Endodermal cell (in vitro differentiated cells): ENCODE data around the gene R3HDM4. TPM values are rescaled to one million over a fixed set of nuclear protein-coding genes. Genes with fewer than 3 reads are reported as not detected.
A peak's percentile ranks its signal among the peaks of the same experiment; 100 is the strongest.

ENCODE experiments used
- DNase-seq: peaks from one replicate; pipeline ENCODE4 v3.0.0-alpha.2; 2017
- H3K27ac ChIP-seq: 2 replicates; pipeline ENCODE4 v1.5.1; 2013; ENCODE audit warnings: mild to moderate bottlenecking, low read depth, low read length, moderate library complexity
- H3K27me3 ChIP-seq: 2 replicates; pipeline ENCODE4 v1.6.1; 2013; ENCODE audit warnings: mild to moderate bottlenecking, low read length, moderate library complexity; ENCODE audit not compliant: insufficient read depth, control insufficient read depth, poor library complexity, severe bottlenecking
- H3K36me3 ChIP-seq: 2 replicates; pipeline ENCODE4 v1.7.0; 2013; ENCODE audit warnings: mild to moderate bottlenecking, low read length, moderate library complexity; ENCODE audit not compliant: control insufficient read depth, insufficient read depth
- H3K4me1 ChIP-seq: one replicate; pipeline ENCODE4 v1.7.0; 2013; ENCODE audit warnings: low read length; ENCODE audit not compliant: control insufficient read depth, insufficient read depth
- H3K4me3 ChIP-seq: 2 replicates; pipeline ENCODE4 v1.5.1; 2013; ENCODE audit warnings: mild to moderate bottlenecking, low read length, moderate library complexity
- H3K9ac ChIP-seq: 2 replicates; pipeline ENCODE4 v1.6.1; 2013; ENCODE audit warnings: mild to moderate bottlenecking, low read length, moderate library complexity; ENCODE audit not compliant: poor library complexity, severe bottlenecking; ENCODE audit errors: extremely low read depth
- H3K9me3 ChIP-seq: 2 replicates; pipeline ENCODE4 v1.6.1; 2013; ENCODE audit warnings: mild to moderate bottlenecking, low read length, moderate library complexity; ENCODE audit not compliant: control insufficient read depth
- H3K27ac Mint-ChIP-seq: 2 replicates; pipeline ENCODE4 v1.8.0; 2020; ENCODE audit warnings: mixed read lengths
- H3K27me3 Mint-ChIP-seq: 2 replicates; pipeline ENCODE4 v1.8.0; 2021; ENCODE audit warnings: mild to moderate bottlenecking, mixed read lengths; ENCODE audit not compliant: insufficient read depth
- H3K36me3 Mint-ChIP-seq: 2 replicates; pipeline ENCODE4 v1.8.0; 2020; ENCODE audit warnings: low read depth, mixed read lengths
- H3K4me1 Mint-ChIP-seq: 2 replicates; pipeline ENCODE4 v1.8.0; 2020; ENCODE audit warnings: mixed read lengths
- H3K4me3 Mint-ChIP-seq: 2 replicates; pipeline ENCODE4 v1.8.0; 2020; ENCODE audit warnings: mild to moderate bottlenecking, moderate library complexity, mixed read lengths
- H3K9me3 Mint-ChIP-seq: 2 replicates; pipeline ENCODE4 v1.8.0; 2020; ENCODE audit warnings: mild to moderate bottlenecking, mixed read lengths
- WGBS, 2 experiments: methylation state at CpG; one replicate each; pipeline versions ENCODE4 v1.1.5 to v1.1.7; 2013; ENCODE audit warnings: missing lambda C conversion rate in 2 of 2, mixed read lengths in 1 of 2; ENCODE audit not compliant: insufficient coverage in 1 of 2, insufficient read length in 1 of 2; 5-methylcytosine and 5-hydroxymethylcytosine counted together
- total RNA-seq, 2 donors: library from RNA; stranded (reverse); fragmentation: NEBNext Ultra II Directional in 1 of 2; extraction: Animal tissue kit (Norgen Biotek cat#: 25700) in 1 of 2; gene quantifications; 2 replicates in 1 of 2; 3 replicates in 1 of 2; pipeline ENCODE4 v1.2.1, GENCODE V29; 2021
- TF ChIP-seq, protein P1 (sequence below): fragments of 200-600 bp; sonication (generic); conservative IDR thresholded peaks from 2 replicates; pipeline ENCODE4 v1.5.0; 2021; ENCODE audit warnings: antibody characterized with exemption, mild to moderate bottlenecking

R3HDM4 gene
- total RNA-seq, 2 donors from 2014 or later: 61.1 to 64.7 TPM

DNA sequence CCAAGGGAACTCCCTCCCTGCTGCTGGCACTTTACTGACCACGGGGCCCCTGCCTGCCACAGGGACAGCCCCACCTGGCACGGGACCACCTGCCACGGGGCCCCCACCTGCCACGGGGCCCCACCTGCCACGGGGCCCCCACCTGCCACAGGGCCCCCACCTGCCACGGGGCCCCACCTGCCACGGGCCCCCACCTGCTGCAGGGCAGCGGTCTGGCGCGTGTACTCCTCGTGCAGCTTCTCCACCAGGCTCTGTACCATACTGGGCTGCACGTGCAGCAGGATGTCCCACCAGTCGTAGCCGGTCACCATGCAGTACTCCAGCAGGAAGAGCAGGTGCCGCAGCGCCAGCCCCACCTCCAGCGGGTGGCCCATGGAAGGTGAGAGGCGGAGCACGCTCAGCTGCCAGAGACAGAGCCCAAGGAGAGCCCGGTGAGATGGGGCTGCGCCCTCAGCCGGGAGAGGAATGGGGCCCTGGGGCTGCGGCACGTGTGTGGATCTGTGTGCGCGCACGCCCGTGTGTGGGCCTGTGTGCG, 36.2 kb downstream of the R3HDM4 start:
- Histone ChIP-seq H3K4me3 (no peak overlapping the region), H3K9me3 (no peaks in the 10 kb centered on the region), H3K27me3 (no peaks in the 10 kb centered on the region), H3K36me3 (peaks cover 25% of the 10 kb centered on the region), H3K27ac (no peak overlapping the region), H3K9ac (no peak overlapping the region), H3K4me1 (no peaks in the 10 kb centered on the region)
- 92 to 96% methylated on average over 24 to 29 of the region's 29 CpGs for WGBS, 2 experiments
- no peak overlapping the region for H3K27ac Mint-ChIP-seq
- H3K9me3 Mint-ChIP-seq: peaks cover 1% of the 10 kb centered on the region
- no peaks in the 10 kb centered on the region for H3K27me3 Mint-ChIP-seq
- no peak overlapping the region for H3K4me3 Mint-ChIP-seq
- H3K36me3 Mint-ChIP-seq: peaks cover 34% of the 10 kb centered on the region
- no peaks in the 10 kb centered on the region for H3K4me1 Mint-ChIP-seq
- DNase-seq: no peak
- TF ChIP-seq, protein P1, sequence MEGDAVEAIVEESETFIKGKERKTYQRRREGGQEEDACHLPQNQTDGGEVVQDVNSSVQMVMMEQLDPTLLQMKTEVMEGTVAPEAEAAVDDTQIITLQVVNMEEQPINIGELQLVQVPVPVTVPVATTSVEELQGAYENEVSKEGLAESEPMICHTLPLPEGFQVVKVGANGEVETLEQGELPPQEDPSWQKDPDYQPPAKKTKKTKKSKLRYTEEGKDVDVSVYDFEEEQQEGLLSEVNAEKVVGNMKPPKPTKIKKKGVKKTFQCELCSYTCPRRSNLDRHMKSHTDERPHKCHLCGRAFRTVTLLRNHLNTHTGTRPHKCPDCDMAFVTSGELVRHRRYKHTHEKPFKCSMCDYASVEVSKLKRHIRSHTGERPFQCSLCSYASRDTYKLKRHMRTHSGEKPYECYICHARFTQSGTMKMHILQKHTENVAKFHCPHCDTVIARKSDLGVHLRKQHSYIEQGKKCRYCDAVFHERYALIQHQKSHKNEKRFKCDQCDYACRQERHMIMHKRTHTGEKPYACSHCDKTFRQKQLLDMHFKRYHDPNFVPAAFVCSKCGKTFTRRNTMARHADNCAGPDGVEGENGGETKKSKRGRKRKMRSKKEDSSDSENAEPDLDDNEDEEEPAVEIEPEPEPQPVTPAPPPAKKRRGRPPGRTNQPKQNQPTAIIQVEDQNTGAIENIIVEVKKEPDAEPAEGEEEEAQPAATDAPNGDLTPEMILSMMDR: no peak

DNA sequence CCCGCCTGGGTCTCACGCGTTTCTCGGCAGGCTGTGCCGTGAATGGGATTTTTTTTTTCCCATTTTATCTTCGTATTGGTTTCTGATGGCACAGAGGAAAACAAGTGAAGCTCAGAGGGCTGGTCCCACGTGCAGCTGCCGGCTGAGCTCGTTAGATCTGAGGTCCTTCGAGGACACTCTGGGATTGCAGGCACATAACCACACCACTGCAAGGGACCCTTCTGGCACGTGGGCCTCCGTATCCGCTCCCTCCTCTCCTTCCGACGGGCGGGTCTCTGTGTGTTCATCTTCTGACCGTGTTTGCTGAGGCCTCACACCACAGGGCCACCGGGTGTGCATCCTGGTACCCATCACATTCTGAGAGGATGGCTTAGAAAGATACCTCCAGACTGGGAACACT, 36.9 kb downstream of the R3HDM4 start:
- Histone ChIP-seq H3K4me3 (no peak overlapping the region), H3K27ac (no peak overlapping the region), H3K9ac (no peak overlapping the region), H3K36me3 (peaks cover 17% of the 10 kb centered on the region), H3K27me3 (no peaks in the 10 kb centered on the region), H3K4me1 (no peaks in the 10 kb centered on the region), H3K9me3 (no peaks in the 10 kb centered on the region)
- TF ChIP-seq, protein P1: no peak
- Mint-ChIP-seq H3K4me3 (no peak overlapping the region), H3K4me1 (no peaks in the 10 kb centered on the region), H3K27me3 (no peaks in the 10 kb centered on the region), H3K27ac (no peak overlapping the region), H3K36me3 (peaks cover 30% of the 10 kb centered on the region), H3K9me3 (peaks cover 5% of the 10 kb centered on the region)
- 91 to 94% methylated on average over 14 to 18 of the region's 18 CpGs for WGBS, 2 experiments
- no peak for DNase-seq

DNA sequence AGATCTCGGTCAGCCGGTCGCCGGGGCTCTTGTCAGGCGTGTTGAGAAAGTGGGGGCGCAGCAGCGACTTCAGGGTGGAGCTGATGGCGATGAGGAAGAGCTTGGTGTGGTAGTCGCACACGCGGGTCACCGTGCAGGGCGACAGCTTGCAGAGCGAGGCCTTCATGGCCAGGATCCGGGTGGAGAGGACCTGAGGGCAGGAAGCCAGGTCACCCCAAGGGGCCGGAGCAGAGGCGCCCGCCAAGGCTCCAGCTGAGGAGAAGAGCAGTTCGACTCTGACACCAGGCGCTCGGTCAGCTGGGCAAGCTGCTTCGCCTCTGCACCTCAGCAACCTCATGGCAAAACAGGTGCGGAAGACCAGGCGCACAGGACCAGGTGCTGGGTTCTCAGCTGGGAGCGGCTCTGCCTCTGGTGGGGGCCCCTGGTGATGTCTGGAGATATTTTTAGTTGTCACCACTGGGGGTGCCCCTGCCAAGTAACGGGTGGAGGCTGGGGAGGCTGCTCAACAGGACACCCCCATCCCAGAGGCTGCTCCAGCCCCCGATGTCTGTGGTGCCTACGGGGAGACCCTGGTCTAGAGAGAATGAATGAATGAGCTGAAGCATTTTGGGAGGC, 37.6 kb downstream of the R3HDM4 start:
- H3K27ac Mint-ChIP-seq: no peak overlapping the region
- Histone ChIP-seq H3K36me3 (peaks cover 17% of the 10 kb centered on the region), H3K4me1 (no peaks in the 10 kb centered on the region), H3K27me3 (no peaks in the 10 kb centered on the region), H3K9ac (no peak overlapping the region), H3K9me3 (no peaks in the 10 kb centered on the region), H3K4me3 (no peak overlapping the region), H3K27ac (no peak overlapping the region)
- 97 to 98% methylated on average over 19 to 28 of the region's 28 CpGs for WGBS, 2 experiments
- H3K4me3 Mint-ChIP-seq: no peak overlapping the region
- H3K36me3 Mint-ChIP-seq: peaks cover 27% of the 10 kb centered on the region
- no peaks in the 10 kb centered on the region for H3K4me1 Mint-ChIP-seq
- DNase-seq: peak; percentile 40
- TF ChIP-seq, protein P1: no peak
- peaks cover 5% of the 10 kb centered on the region for H3K9me3 Mint-ChIP-seq
- H3K27me3 Mint-ChIP-seq: no peaks in the 10 kb centered on the region
